Measurements from ENCODE around the gene HS3ST1.

Gene HS3ST1

GRCh38 chr4:11428231-11428898 is at the start of gene HS3ST1:
HS3ST1 (minus strand) TSS chr4:11428894; CDS start chr4:11400005, 28,889 bp downstream.
- H3K27ac ChIP-seq (ENCODE audit: low read length), result no peak within 1 kb of the TSS
- H3K9ac ChIP-seq (ENCODE audit: low read length), result peak within 1 kb of the TSS; percentile 31
- H3K4me3 ChIP-seq (ENCODE audit: low read length), result peak within 1 kb of the TSS; percentile 67
- peaks cover 59% of the 10 kb centered on the region for H3K27me3 ChIP-seq (ENCODE audit: control insufficient read depth, insufficient read depth, low read length)
- H3K36me3 ChIP-seq (ENCODE audit: control insufficient read depth, low read depth, low read length), result no peaks in the 10 kb centered on the region
- H3K9me3 ChIP-seq (ENCODE audit: control insufficient read depth, low read depth, low read length), result no peaks in the 10 kb centered on the region
- H3K4me1 ChIP-seq (ENCODE audit: control insufficient read depth, low read depth, low read length), result no peaks in the 10 kb centered on the region

- no peak overlapping the region for H3K4me3 ChIP-seq (ENCODE audit: low read length)
- no peaks in the 10 kb centered on the region for H3K36me3 ChIP-seq (ENCODE audit: control insufficient read depth, low read depth, low read length)
- no peak overlapping the region for H3K27ac ChIP-seq (ENCODE audit: low read length)
- no peaks in the 10 kb centered on the region for H3K9me3 ChIP-seq (ENCODE audit: control insufficient read depth, low read depth, low read length)
- H3K4me1 ChIP-seq (ENCODE audit: control insufficient read depth, low read depth, low read length), result peaks cover under 1% of the 10 kb centered on the region
- H3K9ac ChIP-seq (ENCODE audit: low read length), result no peak overlapping the region
- no peaks in the 10 kb centered on the region for H3K27me3 ChIP-seq (ENCODE audit: control insufficient read depth, insufficient read depth, low read length)
Measured at GRCh38 chr4:11475871-11476270, 47.2 kb upstream of the HS3ST1 start.

GRCh38 chr4:11474146-11474545 is 45.5 kb upstream of the HS3ST1 start:
- no peaks in the 10 kb centered on the region for H3K36me3 ChIP-seq (ENCODE audit: control insufficient read depth, low read depth, low read length)
- H3K9me3 ChIP-seq (ENCODE audit: control insufficient read depth, low read depth, low read length), result no peaks in the 10 kb centered on the region
- H3K27me3 ChIP-seq (ENCODE audit: control insufficient read depth, insufficient read depth, low read length), result no peaks in the 10 kb centered on the region
- no peak overlapping the region for H3K4me3 ChIP-seq (ENCODE audit: low read length)
- H3K9ac ChIP-seq (ENCODE audit: low read length), result no peak overlapping the region
- no peak overlapping the region for H3K27ac ChIP-seq (ENCODE audit: low read length)
- H3K4me1 ChIP-seq (ENCODE audit: control insufficient read depth, low read depth, low read length), result peaks cover 14% of the 10 kb centered on the region

GRCh38 chr4:11472535-11472934 is 43.8 kb upstream of the HS3ST1 start:
- Histone ChIP-seq H3K36me3 (ENCODE audit: control insufficient read depth, low read depth, low read length) (no peaks in the 10 kb centered on the region), H3K9me3 (ENCODE audit: control insufficient read depth, low read depth, low read length) (no peaks in the 10 kb centered on the region), H3K27me3 (ENCODE audit: control insufficient read depth, insufficient read depth, low read length) (no peaks in the 10 kb centered on the region), H3K4me3 (ENCODE audit: low read length) (no peak overlapping the region), H3K9ac (ENCODE audit: low read length) (no peak overlapping the region), H3K4me1 (ENCODE audit: control insufficient read depth, low read depth, low read length) (peaks cover 19% of the 10 kb centered on the region), H3K27ac (ENCODE audit: low read length) (no peak overlapping the region)

- no peak overlapping the region for H3K4me3 ChIP-seq (ENCODE audit: low read length)
- H3K4me1 ChIP-seq (ENCODE audit: control insufficient read depth, low read depth, low read length), result peaks cover 19% of the 10 kb centered on the region
- H3K9ac ChIP-seq (ENCODE audit: low read length), result no peak overlapping the region
- H3K27ac ChIP-seq (ENCODE audit: low read length), result no peak overlapping the region
- no peaks in the 10 kb centered on the region for H3K27me3 ChIP-seq (ENCODE audit: control insufficient read depth, insufficient read depth, low read length)
- no peaks in the 10 kb centered on the region for H3K36me3 ChIP-seq (ENCODE audit: control insufficient read depth, low read depth, low read length)
- no peaks in the 10 kb centered on the region for H3K9me3 ChIP-seq (ENCODE audit: control insufficient read depth, low read depth, low read length)
Measured at GRCh38 chr4:11471618-11472017, 42.9 kb upstream of the HS3ST1 start.

GRCh38 chr4:11471046-11471441 is 42.4 kb upstream of the HS3ST1 start:
- Histone ChIP-seq H3K27ac (ENCODE audit: low read length) (no peak overlapping the region), H3K27me3 (ENCODE audit: control insufficient read depth, insufficient read depth, low read length) (no peaks in the 10 kb centered on the region), H3K9ac (ENCODE audit: low read length) (no peak overlapping the region), H3K36me3 (ENCODE audit: control insufficient read depth, low read depth, low read length) (no peaks in the 10 kb centered on the region), H3K4me1 (ENCODE audit: control insufficient read depth, low read depth, low read length) (peaks cover 19% of the 10 kb centered on the region), H3K4me3 (ENCODE audit: low read length) (no peak overlapping the region), H3K9me3 (ENCODE audit: control insufficient read depth, low read depth, low read length) (no peaks in the 10 kb centered on the region)

- Histone ChIP-seq H3K9ac (ENCODE audit: low read length) (no peak overlapping the region), H3K27me3 (ENCODE audit: control insufficient read depth, insufficient read depth, low read length) (no peaks in the 10 kb centered on the region), H3K36me3 (ENCODE audit: control insufficient read depth, low read depth, low read length) (no peaks in the 10 kb centered on the region), H3K27ac (ENCODE audit: low read length) (no peak overlapping the region), H3K4me3 (ENCODE audit: low read length) (no peak overlapping the region), H3K4me1 (ENCODE audit: control insufficient read depth, low read depth, low read length) (peaks cover 19% of the 10 kb centered on the region), H3K9me3 (ENCODE audit: control insufficient read depth, low read depth, low read length) (no peaks in the 10 kb centered on the region)
Measured at GRCh38 chr4:11470438-11471045, 41.8 kb upstream of the HS3ST1 start.

- peaks cover 19% of the 10 kb centered on the region for H3K4me1 ChIP-seq (ENCODE audit: control insufficient read depth, low read depth, low read length)
- H3K36me3 ChIP-seq (ENCODE audit: control insufficient read depth, low read depth, low read length), result no peaks in the 10 kb centered on the region
- H3K9ac ChIP-seq (ENCODE audit: low read length), result no peak overlapping the region
- no peak overlapping the region for H3K27ac ChIP-seq (ENCODE audit: low read length)
- no peak overlapping the region for H3K4me3 ChIP-seq (ENCODE audit: low read length)
- no peaks in the 10 kb centered on the region for H3K9me3 ChIP-seq (ENCODE audit: control insufficient read depth, low read depth, low read length)
- no peaks in the 10 kb centered on the region for H3K27me3 ChIP-seq (ENCODE audit: control insufficient read depth, insufficient read depth, low read length)
Measured at GRCh38 chr4:11469650-11470437, 41.1 kb upstream of the HS3ST1 start.

- no peak overlapping the region for H3K4me3 ChIP-seq (ENCODE audit: low read length)
- H3K36me3 ChIP-seq (ENCODE audit: control insufficient read depth, low read depth, low read length), result no peaks in the 10 kb centered on the region
- H3K27ac ChIP-seq (ENCODE audit: low read length), result no peak overlapping the region
Measured at GRCh38 chr4:11468901-11469300, 40.2 kb upstream of the HS3ST1 start.

GRCh38 chr4:11467931-11468330 is 39.2 kb upstream of the HS3ST1 start:
- H3K27me3 ChIP-seq (ENCODE audit: control insufficient read depth, insufficient read depth, low read length), result no peaks in the 10 kb centered on the region
- H3K4me3 ChIP-seq (ENCODE audit: low read length), result no peak overlapping the region
- no peaks in the 10 kb centered on the region for H3K36me3 ChIP-seq (ENCODE audit: control insufficient read depth, low read depth, low read length)
- H3K9me3 ChIP-seq (ENCODE audit: control insufficient read depth, low read depth, low read length), result no peaks in the 10 kb centered on the region
- H3K27ac ChIP-seq (ENCODE audit: low read length), result no peak overlapping the region
- H3K9ac ChIP-seq (ENCODE audit: low read length), result no peak overlapping the region
- H3K4me1 ChIP-seq (ENCODE audit: control insufficient read depth, low read depth, low read length), result peaks cover 19% of the 10 kb centered on the region

More at GRCh38 chr4:11468901-11469300, 40.2 kb upstream of the HS3ST1 start:
- Histone ChIP-seq H3K9ac (ENCODE audit: low read length) (no peak overlapping the region), H3K4me1 (ENCODE audit: control insufficient read depth, low read depth, low read length) (peaks cover 19% of the 10 kb centered on the region), H3K9me3 (ENCODE audit: control insufficient read depth, low read depth, low read length) (no peaks in the 10 kb centered on the region), H3K27me3 (ENCODE audit: control insufficient read depth, insufficient read depth, low read length) (no peaks in the 10 kb centered on the region)

- no peak overlapping the region for H3K4me3 ChIP-seq (ENCODE audit: low read length)
- H3K27me3 ChIP-seq (ENCODE audit: control insufficient read depth, insufficient read depth, low read length), result no peaks in the 10 kb centered on the region
- H3K27ac ChIP-seq (ENCODE audit: low read length), result no peak overlapping the region
- no peaks in the 10 kb centered on the region for H3K36me3 ChIP-seq (ENCODE audit: control insufficient read depth, low read depth, low read length)
- peaks cover under 1% of the 10 kb centered on the region for H3K4me1 ChIP-seq (ENCODE audit: control insufficient read depth, low read depth, low read length)
- H3K9me3 ChIP-seq (ENCODE audit: control insufficient read depth, low read depth, low read length), result no peaks in the 10 kb centered on the region
- no peak overlapping the region for H3K9ac ChIP-seq (ENCODE audit: low read length)
Measured at GRCh38 chr4:11463707-11464106, 35.0 kb upstream of the HS3ST1 start.
